ENCODE data around the gene LDLRAD3.

The LDLRAD3 gene

GRCh38 chr11:36094164-36094563 is 150.3 kb downstream of the LDLRAD3 start:
- no peak overlapping the region for H2AFZ ChIP-seq (ENCODE audit: low read length)
- H3K9me3 ChIP-seq (ENCODE audit: insufficient read depth, low read depth, low read length): peaks cover 6% of the 10 kb centered on the region; the same call in 1 of the 2 replicates
- no peaks in the 10 kb centered on the region for H3K36me3 ChIP-seq (ENCODE audit: insufficient read depth, low read length)
- no peak overlapping the region for H3K4me2 ChIP-seq (ENCODE audit: low read depth, low read length, poor library complexity, severe bottlenecking)
- TF ChIP-seq EZH2phosphoT487 (IDR thresholded peaks at IDR 0.05; ENCODE audit: borderline replicate concordance) (no peak), CTCF (conservative IDR thresholded peaks at IDR 0.05; ENCODE audit: low read length) (no peak)
- no peak overlapping the region for H3K9ac ChIP-seq (ENCODE audit: low read depth, low read length, poor library complexity, severe bottlenecking)
- H3K79me2 ChIP-seq (ENCODE audit: insufficient read depth, low read length): no peaks in the 10 kb centered on the region
- H3K4me3 ChIP-seq (ENCODE audit: low read length, poor library complexity, severe bottlenecking): no peak overlapping the region
- H4K20me1 ChIP-seq (ENCODE audit: insufficient read depth, low read length, poor library complexity, severe bottlenecking): no peaks in the 10 kb centered on the region
- H3F3A ChIP-seq (ENCODE audit: low read depth): no peaks in the 10 kb centered on the region; the same call in 1 of the 2 replicates
- no peaks in the 10 kb centered on the region for H3K9me2 ChIP-seq (replicated peaks; ENCODE audit: low read depth, low read length)
- no peaks in the 10 kb centered on the region for H3K27me3 ChIP-seq (ENCODE audit: insufficient read depth, low read length, poor library complexity, severe bottlenecking)
- H3K4me1 ChIP-seq (ENCODE audit: insufficient read depth, low read length, poor library complexity, severe bottlenecking): peaks cover 34% of the 10 kb centered on the region

- no peak overlapping the region for H3K4me2 ChIP-seq (ENCODE audit: low read depth, low read length, poor library complexity, severe bottlenecking)
- no peaks in the 10 kb centered on the region; the same call in 1 of the 2 replicates for H3F3A ChIP-seq (ENCODE audit: low read depth)
- no peaks in the 10 kb centered on the region for H4K20me1 ChIP-seq (ENCODE audit: insufficient read depth, low read length, poor library complexity, severe bottlenecking)
- peaks cover 6% of the 10 kb centered on the region; the same call in 1 of the 2 replicates for H3K9me3 ChIP-seq (ENCODE audit: insufficient read depth, low read depth, low read length)
- no peak overlapping the region for H3K4me3 ChIP-seq (ENCODE audit: low read length, poor library complexity, severe bottlenecking)
- no peaks in the 10 kb centered on the region for H3K36me3 ChIP-seq (ENCODE audit: insufficient read depth, low read length)
- TF ChIP-seq EZH2phosphoT487 (IDR thresholded peaks at IDR 0.05; ENCODE audit: borderline replicate concordance) (no peak), CTCF (conservative IDR thresholded peaks at IDR 0.05; ENCODE audit: low read length) (no peak)
- H3K27me3 ChIP-seq (ENCODE audit: insufficient read depth, low read length, poor library complexity, severe bottlenecking): no peaks in the 10 kb centered on the region
- H3K4me1 ChIP-seq (ENCODE audit: insufficient read depth, low read length, poor library complexity, severe bottlenecking): peaks cover 24% of the 10 kb centered on the region
- H2AFZ ChIP-seq (ENCODE audit: low read length): no peak overlapping the region
- H3K9ac ChIP-seq (ENCODE audit: low read depth, low read length, poor library complexity, severe bottlenecking): no peak overlapping the region
- H3K9me2 ChIP-seq (replicated peaks; ENCODE audit: low read depth, low read length): no peaks in the 10 kb centered on the region
- H3K79me2 ChIP-seq (ENCODE audit: insufficient read depth, low read length): no peaks in the 10 kb centered on the region
These were observed 151.9 kb downstream of the LDLRAD3 start for GRCh38 chr11:36095716-36096115.

GRCh38 chr11:36097219-36097650 is 153.4 kb downstream of the LDLRAD3 start:
- Histone ChIP-seq H3K79me2 (ENCODE audit: insufficient read depth, low read length) (no peaks in the 10 kb centered on the region), H2AFZ (ENCODE audit: low read length) (no peak overlapping the region), H4K20me1 (ENCODE audit: insufficient read depth, low read length, poor library complexity, severe bottlenecking) (no peaks in the 10 kb centered on the region), H3K4me1 (ENCODE audit: insufficient read depth, low read length, poor library complexity, severe bottlenecking) (peaks cover 12% of the 10 kb centered on the region), H3F3A (ENCODE audit: low read depth) (no peaks in the 10 kb centered on the region), H3K4me3 (ENCODE audit: low read length, poor library complexity, severe bottlenecking) (no peak overlapping the region), H3K4me2 (ENCODE audit: low read depth, low read length, poor library complexity, severe bottlenecking) (no peak overlapping the region), H3K9ac (ENCODE audit: low read depth, low read length, poor library complexity, severe bottlenecking) (no peak overlapping the region), H3K9me3 (ENCODE audit: insufficient read depth, low read depth, low read length) (peaks cover 6% of the 10 kb centered on the region; the same call in 1 of the 2 replicates), H3K36me3 (ENCODE audit: insufficient read depth, low read length) (no peaks in the 10 kb centered on the region), H3K9me2 (replicated peaks; ENCODE audit: low read depth, low read length) (no peaks in the 10 kb centered on the region), H3K27me3 (ENCODE audit: insufficient read depth, low read length, poor library complexity, severe bottlenecking) (no peaks in the 10 kb centered on the region)
- TF ChIP-seq CTCF (conservative IDR thresholded peaks at IDR 0.05; ENCODE audit: low read length) (no peak), EZH2phosphoT487 (IDR thresholded peaks at IDR 0.05; ENCODE audit: borderline replicate concordance) (no peak)

Measured in Loucy (cell line).